ENCODE measurements around the gene DSC2. TPM values are rescaled to one million over a fixed set of nuclear protein-coding genes. Genes with fewer than 3 reads are reported as not detected.
"Not testable (repeated sequence)": the region's sequence is repeated elsewhere in the genome, so short reads cannot be mapped to it uniquely, and the experiment has no call there.

Gene DSC2
- 1 to 10 TPM; 1.3 to 4.7 (median 2.8) TPM for polyA plus RNA-seq

- WGBS, 3 donors: 1 to 7% (median 7%) methylated on average over 40 to 44 of the region's 44 CpGs
- no peak within 1 kb of the TSS for H3K27ac ChIP-seq (ENCODE audit: low read depth, low read length)
Observed at GRCh38 chr18:31102025-31102684, at the start of gene DSC2. Gene DSC2, minus strand, starts transcription at chr18:31102421. Its CDS starts 450 bp downstream, at chr18:31101971.

- WGBS, 3 donors: 66 to 81% (median 81%) methylated on average over 3 of the region's 3 CpGs
Observed at GRCh38 chr18:31149351-31149750, 47.1 kb upstream of the DSC2 start.

GRCh38 chr18:31148600-31148999, 46.4 kb upstream of the DSC2 start:
- no peak overlapping the region for H3K27ac ChIP-seq (ENCODE audit: low read depth, low read length)
- WGBS, 3 donors: 41 to 59% (median 50%) methylated on average over 3 of the region's 3 CpGs

More at GRCh38 chr18:31149351-31149750, 47.1 kb upstream of the DSC2 start:
- no peak overlapping the region for H3K27ac ChIP-seq (ENCODE audit: low read depth, low read length)

GRCh38 chr18:31146809-31147208, 44.6 kb upstream of the DSC2 start:
- H3K27ac ChIP-seq (ENCODE audit: low read depth, low read length): no peak overlapping the region

- H3K27ac ChIP-seq (ENCODE audit: low read depth, low read length): no peak overlapping the region
- WGBS, 3 donors: 84 to 86% (median 85%) methylated on average over 3 of the region's 3 CpGs
Observed at GRCh38 chr18:31143025-31143424, 40.8 kb upstream of the DSC2 start.

- 66 to 73% (median 67%) methylated on average over 1 of the region's 1 CpG for WGBS, 3 donors
- H3K27ac ChIP-seq (ENCODE audit: low read depth, low read length): no peak overlapping the region
Observed at GRCh38 chr18:31138709-31139108, 36.5 kb upstream of the DSC2 start.

GRCh38 chr18:31134988-31135529, 32.8 kb upstream of the DSC2 start:
- WGBS, 3 donors: 81 to 84% (median 83%) methylated on average over 4 of the region's 4 CpGs

GRCh38 chr18:31129398-31130115, 27.3 kb upstream of the DSC2 start:
- WGBS, 3 donors: 76 to 95% (median 84%) methylated on average over 1 of the region's 1 CpG
- no peak overlapping the region for H3K27ac ChIP-seq (ENCODE audit: low read depth, low read length)

More at GRCh38 chr18:31134988-31135529, 32.8 kb upstream of the DSC2 start:
- H3K27ac ChIP-seq (ENCODE audit: low read depth, low read length): no peak overlapping the region

GRCh38 chr18:31125878-31126277, 23.7 kb upstream of the DSC2 start:
- WGBS, 3 donors: 72 to 80% (median 77%) methylated on average over 1 of the region's 1 CpG
- H3K27ac ChIP-seq (ENCODE audit: low read depth, low read length): no peak overlapping the region

GRCh38 chr18:31123125-31123524, 20.9 kb upstream of the DSC2 start:
- not testable (repeated sequence) for H3K27ac ChIP-seq (ENCODE audit: low read depth, low read length)
- WGBS, 3 donors: 74 to 90% (median 78%) methylated on average over 2 of the region's 2 CpGs

GRCh38 chr18:31120594-31120993, 18.4 kb upstream of the DSC2 start:
- WGBS, 3 donors: 61 to 70% (median 63%) methylated on average over 2 of the region's 2 CpGs

GRCh38 chr18:31116853-31117595, 14.8 kb upstream of the DSC2 start:
- WGBS, 3 donors: 63 to 79% (median 71%) methylated on average over 2 of the region's 2 CpGs
- H3K27ac ChIP-seq (ENCODE audit: low read depth, low read length): no peak overlapping the region

More at GRCh38 chr18:31120594-31120993, 18.4 kb upstream of the DSC2 start:
- no peak overlapping the region for H3K27ac ChIP-seq (ENCODE audit: low read depth, low read length)

GRCh38 chr18:31112804-31113203, 10.6 kb upstream of the DSC2 start:
- 83 to 93% (median 88%) methylated on average over 2 of the region's 2 CpGs for WGBS, 3 donors
- H3K27ac ChIP-seq (ENCODE audit: low read depth, low read length): no peak overlapping the region

GRCh38 chr18:31105733-31106132, 3.5 kb upstream of the DSC2 start:
- WGBS, 3 donors: 86 to 91% (median 86%) methylated on average over 3 of the region's 3 CpGs
- H3K27ac ChIP-seq (ENCODE audit: low read depth, low read length): no peak overlapping the region

GRCh38 chr18:31104444-31104843, 2.2 kb upstream of the DSC2 start:
- no peak overlapping the region for H3K27ac ChIP-seq (ENCODE audit: low read depth, low read length)
- WGBS, 3 donors: 53 to 94% (median 61%) methylated on average over 3 of the region's 3 CpGs

GRCh38 chr18:31103423-31103822, 1.2 kb upstream of the DSC2 start:
- WGBS, 3 donors: 77 to 89% (median 83%) methylated on average over 3 of the region's 3 CpGs
- H3K27ac ChIP-seq (ENCODE audit: low read depth, low read length): no peak overlapping the region

- no peak overlapping the region for H3K27ac ChIP-seq (ENCODE audit: low read depth, low read length)
- 81 to 97% (median 90%) methylated on average over 2 of the region's 2 CpGs for WGBS, 3 donors
Observed at GRCh38 chr18:31102941-31103340, 720 bp upstream of the DSC2 start.

GRCh38 chr18:31101183-31102024, 817 bp downstream of the DSC2 start:
- 1% methylated on average over 64 to 72 of the region's 72 CpGs for WGBS, 3 donors
- H3K27ac ChIP-seq (ENCODE audit: low read depth, low read length): no peak overlapping the region
